ENCODE measurements around the gene C16orf96.

Gene C16orf96

GRCh38 chr16:4599037-4599436 is 42.9 kb downstream of the C16orf96 start:
- peak; percentile 31 for TF ChIP-seq ZNF341 (tag by site-specific recombination; IDR thresholded peaks at IDR 0.05; ENCODE audit: low read depth)
- no peak for TF ChIP-seq ZNF639 (tag by site-specific recombination; IDR thresholded peaks at IDR 0.05)
- POLR2A ChIA-PET: no interaction called here
- Histone ChIP-seq H3K4me1 (ENCODE audit: control insufficient read depth, insufficient read depth, low read length) (no peaks in the 10 kb centered on the region), H3K27ac (ENCODE audit: extremely low read depth, low read depth, low read length) (no peak overlapping the region), H3K4me3 (ENCODE audit: low read depth, low read length) (no peak overlapping the region), H3K9me3 (ENCODE audit: control insufficient read depth, insufficient read depth, low read depth, low read length) (no peaks in the 10 kb centered on the region), H3K36me3 (ENCODE audit: control insufficient read depth in 2 of 2, insufficient read depth in 1 of 2, low read length in 2 of 2) (no peaks in the 10 kb centered on the region)
- CTCF ChIA-PET: interaction anchor here (0.7 kb wide), 1 partner anchor 14 kb away, joined by 4 read pairs; no protein-coding TSS in a partner anchor

GRCh38 chr16:4599545-4599944 is 43.4 kb downstream of the C16orf96 start:
- ChIA-PET CTCF (interaction anchor here (0.5 to 0.7 kb wide), 2 partner anchors 37 to 57 kb away, joined by 3 to 4 read pairs; no protein-coding TSS in a partner anchor), POLR2A (no interaction called here)
- no peaks in the 10 kb centered on the region for H3K36me3 ChIP-seq (ENCODE audit: control insufficient read depth in 2 of 2, insufficient read depth in 1 of 2, low read length in 2 of 2)
- H3K4me3 ChIP-seq (ENCODE audit: low read depth, low read length): no peak overlapping the region
- H3K9me3 ChIP-seq (ENCODE audit: control insufficient read depth, insufficient read depth, low read depth, low read length): no peaks in the 10 kb centered on the region
- TF ChIP-seq MEIS1 (CRISPR knock-in tag; IDR thresholded peaks at IDR 0.05; ENCODE audit: borderline replicate concordance) (no peak), ZNF600 (tag by site-specific recombination; IDR thresholded peaks at IDR 0.05) (0 out of 2 replicates have a peak, but pooled peaks have one; percentile 21)
- no peak overlapping the region for H3K27ac ChIP-seq (ENCODE audit: extremely low read depth, low read depth, low read length)
- H3K4me1 ChIP-seq (ENCODE audit: control insufficient read depth, insufficient read depth, low read length): no peaks in the 10 kb centered on the region

- Histone ChIP-seq H3K4me3 (ENCODE audit: low read depth, low read length) (no peak overlapping the region), H3K4me1 (ENCODE audit: control insufficient read depth, insufficient read depth, low read length) (no peaks in the 10 kb centered on the region), H3K9me3 (ENCODE audit: control insufficient read depth, insufficient read depth, low read depth, low read length) (no peaks in the 10 kb centered on the region), H3K36me3 (ENCODE audit: control insufficient read depth in 2 of 2, insufficient read depth in 1 of 2, low read length in 2 of 2) (no peaks in the 10 kb centered on the region), H3K27ac (ENCODE audit: extremely low read depth, low read depth, low read length) (no peak overlapping the region)
- ChIA-PET CTCF (interaction anchor here (1.2 kb wide), 1 partner anchor 16 kb away, joined by 4 read pairs; no protein-coding TSS in a partner anchor), POLR2A (no interaction called here)
- 0 out of 2 replicates have a peak, but pooled peaks have one; percentile 15 for TF ChIP-seq ZNF366 (tag by site-specific recombination; conservative IDR thresholded peaks at IDR 0.05)
- peak; percentile 75 for TF ChIP-seq PRDM1 (tag by site-specific recombination; IDR thresholded peaks at IDR 0.05)
- 0 out of 2 replicates have a peak, but pooled peaks have one; percentile 4 for TF ChIP-seq ZNF335 (tag by site-specific recombination; conservative IDR thresholded peaks at IDR 0.05)
- TF ChIP-seq ZBTB44 (tag by site-specific recombination; IDR thresholded peaks at IDR 0.05): no peak
Observed at GRCh38 chr16:4601036-4601863, 45.1 kb downstream of the C16orf96 start.

GRCh38 chr16:4601864-4602186 is 45.7 kb downstream of the C16orf96 start:
- ChIA-PET POLR2A (no interaction called here), CTCF (interaction anchor here (1.2 kb wide), 1 partner anchor 16 kb away, joined by 4 read pairs; no protein-coding TSS in a partner anchor)
- no peak overlapping the region for H3K27ac ChIP-seq (ENCODE audit: extremely low read depth, low read depth, low read length)
- no peaks in the 10 kb centered on the region for H3K4me1 ChIP-seq (ENCODE audit: control insufficient read depth, insufficient read depth, low read length)
- TF ChIP-seq ZNF776 (tag by site-specific recombination; IDR thresholded peaks at IDR 0.05; ENCODE audit: borderline replicate concordance) (no peak), ZNF639 (tag by site-specific recombination; IDR thresholded peaks at IDR 0.05) (no peak), OVOL3 (tag by site-specific recombination; IDR thresholded peaks at IDR 0.05) (no peak), ZBTB10 (tag by site-specific recombination; IDR thresholded peaks at IDR 0.05) (no peak), REST (tag by site-specific recombination; IDR thresholded peaks at IDR 0.05) (no peak), HOXC10 (CRISPR knock-in tag; IDR thresholded peaks at IDR 0.05) (no peak), ZNF366 (tag by site-specific recombination; conservative IDR thresholded peaks at IDR 0.05) (no peak), ZNF561 (tag by site-specific recombination; IDR thresholded peaks at IDR 0.05; ENCODE audit: borderline replicate concordance) (no peak)
- no peaks in the 10 kb centered on the region for H3K9me3 ChIP-seq (ENCODE audit: control insufficient read depth, insufficient read depth, low read depth, low read length)
- H3K36me3 ChIP-seq (ENCODE audit: control insufficient read depth in 2 of 2, insufficient read depth in 1 of 2, low read length in 2 of 2): no peaks in the 10 kb centered on the region
- no peak overlapping the region for H3K4me3 ChIP-seq (ENCODE audit: low read depth, low read length)

Data from HEK293 (cell line).